ENCODE data around the gene SLC8A1. TPM values are rescaled to one million over a fixed set of nuclear protein-coding genes. Genes with fewer than 3 reads are reported as not detected.
"Not testable (repeated sequence)": the region's sequence is repeated elsewhere in the genome, so short reads cannot be mapped to it uniquely, and the experiment has no call there.

Gene SLC8A1
- total RNA-seq, 1 experiment from 2014 or later: 0.43 TPM

DNA sequence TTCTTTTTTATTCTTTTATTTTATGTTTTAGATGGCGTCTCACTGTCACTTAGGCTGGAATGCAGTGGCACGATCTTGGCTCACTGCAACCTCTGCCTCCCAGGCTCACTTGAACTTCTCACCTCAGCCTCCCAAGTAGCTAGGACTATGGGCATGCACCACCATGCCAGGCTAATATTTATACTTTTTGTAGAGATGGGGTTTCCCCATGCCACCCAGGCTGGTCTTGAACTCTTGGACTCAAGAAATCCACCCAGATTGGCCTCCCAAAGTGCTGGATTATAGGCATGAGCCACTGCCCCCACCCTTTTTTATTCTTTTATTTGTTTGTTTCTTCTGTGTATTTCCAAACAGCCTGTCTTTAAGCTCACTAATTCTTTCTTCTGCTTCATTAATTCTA, 366.1 kb downstream of the SLC8A1 start:
- no peaks in the 10 kb centered on the region for H3K4me1 Mint-ChIP-seq (ENCODE audit: low read depth, unreplicated experiment)
- peaks cover 6% of the 10 kb centered on the region for H3K27me3 Mint-ChIP-seq (ENCODE audit: insufficient read depth, unreplicated experiment)
- Histone ChIP-seq H3K4me3 (ENCODE audit: low read depth, low read length) (no peak overlapping the region), H3K4me1 (no peaks in the 10 kb centered on the region), H3K9me3 (no peaks in the 10 kb centered on the region), H3K27me3 (replicated peaks; ENCODE audit: control insufficient read depth, insufficient read depth, low read length) (no peaks in the 10 kb centered on the region), H3K36me3 (ENCODE audit: control insufficient read depth, insufficient read depth, low read length) (no peaks in the 10 kb centered on the region)
- ChIA-PET CTCF (no interaction called here), POLR2A (no interaction called here)
- no peak overlapping the region for H3K27ac Mint-ChIP-seq (ENCODE audit: unreplicated experiment)
- intact Hi-C loops (cut with micrococcal nuclease; ENCODE audit: unreplicated experiment): no loop called here
- BruUV-seq (replicated peaks): no TSS peak
- no peak for DNase-seq
- TF ChIP-seq, protein P1, sequence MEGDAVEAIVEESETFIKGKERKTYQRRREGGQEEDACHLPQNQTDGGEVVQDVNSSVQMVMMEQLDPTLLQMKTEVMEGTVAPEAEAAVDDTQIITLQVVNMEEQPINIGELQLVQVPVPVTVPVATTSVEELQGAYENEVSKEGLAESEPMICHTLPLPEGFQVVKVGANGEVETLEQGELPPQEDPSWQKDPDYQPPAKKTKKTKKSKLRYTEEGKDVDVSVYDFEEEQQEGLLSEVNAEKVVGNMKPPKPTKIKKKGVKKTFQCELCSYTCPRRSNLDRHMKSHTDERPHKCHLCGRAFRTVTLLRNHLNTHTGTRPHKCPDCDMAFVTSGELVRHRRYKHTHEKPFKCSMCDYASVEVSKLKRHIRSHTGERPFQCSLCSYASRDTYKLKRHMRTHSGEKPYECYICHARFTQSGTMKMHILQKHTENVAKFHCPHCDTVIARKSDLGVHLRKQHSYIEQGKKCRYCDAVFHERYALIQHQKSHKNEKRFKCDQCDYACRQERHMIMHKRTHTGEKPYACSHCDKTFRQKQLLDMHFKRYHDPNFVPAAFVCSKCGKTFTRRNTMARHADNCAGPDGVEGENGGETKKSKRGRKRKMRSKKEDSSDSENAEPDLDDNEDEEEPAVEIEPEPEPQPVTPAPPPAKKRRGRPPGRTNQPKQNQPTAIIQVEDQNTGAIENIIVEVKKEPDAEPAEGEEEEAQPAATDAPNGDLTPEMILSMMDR (IDR thresholded peaks at IDR 0.05; ENCODE audit: insufficient read depth in 1 of 2, low read depth in 1 of 2, low read length in 1 of 2, severe bottlenecking in 1 of 2, unreplicated experiment in 1 of 2): no peak
- H3K4me3 Mint-ChIP-seq (ENCODE audit: unreplicated experiment): no peak overlapping the region
- no peaks in the 10 kb centered on the region for H3K9me3 Mint-ChIP-seq (ENCODE audit: unreplicated experiment)
- no peaks in the 10 kb centered on the region for H3K36me3 Mint-ChIP-seq (ENCODE audit: insufficient read depth, unreplicated experiment)

DNA sequence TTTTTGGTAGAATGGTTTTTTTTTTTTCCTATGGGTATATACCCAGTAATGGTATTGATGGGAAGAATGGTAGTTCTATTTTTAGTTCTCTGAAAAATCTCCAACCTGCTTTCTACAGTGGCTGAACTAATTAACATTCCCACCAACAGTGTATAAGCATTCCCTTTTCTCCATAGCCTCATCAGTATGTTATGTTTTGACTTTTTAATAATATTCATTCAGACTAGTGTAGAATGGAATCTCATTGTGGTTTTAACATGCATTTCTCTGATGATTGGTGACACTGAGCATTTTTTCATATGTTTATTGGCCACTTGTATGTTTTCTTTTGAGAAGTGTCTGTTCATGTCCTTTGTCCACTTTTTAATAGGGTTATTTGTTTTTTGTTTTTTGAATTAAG, 378.6 kb downstream of the SLC8A1 start:
- H3K27ac Mint-ChIP-seq (ENCODE audit: unreplicated experiment); BruUV-seq (replicated peaks); CTCF ChIA-PET; H3K4me1 ChIP-seq; H3K4me1 Mint-ChIP-seq (ENCODE audit: low read depth, unreplicated experiment); POLR2A ChIA-PET; H3K9me3 ChIP-seq; intact Hi-C loops (cut with micrococcal nuclease; ENCODE audit: unreplicated experiment); H3K36me3 ChIP-seq (ENCODE audit: control insufficient read depth, insufficient read depth, low read length); H3K4me3 Mint-ChIP-seq (ENCODE audit: unreplicated experiment); H3K27me3 ChIP-seq (replicated peaks; ENCODE audit: control insufficient read depth, insufficient read depth, low read length); H3K36me3 Mint-ChIP-seq (ENCODE audit: insufficient read depth, unreplicated experiment); H3K27me3 Mint-ChIP-seq (ENCODE audit: insufficient read depth, unreplicated experiment); DNase-seq; H3K9me3 Mint-ChIP-seq (ENCODE audit: unreplicated experiment); H3K4me3 ChIP-seq (ENCODE audit: low read depth, low read length): not testable (repeated sequence)

DNA sequence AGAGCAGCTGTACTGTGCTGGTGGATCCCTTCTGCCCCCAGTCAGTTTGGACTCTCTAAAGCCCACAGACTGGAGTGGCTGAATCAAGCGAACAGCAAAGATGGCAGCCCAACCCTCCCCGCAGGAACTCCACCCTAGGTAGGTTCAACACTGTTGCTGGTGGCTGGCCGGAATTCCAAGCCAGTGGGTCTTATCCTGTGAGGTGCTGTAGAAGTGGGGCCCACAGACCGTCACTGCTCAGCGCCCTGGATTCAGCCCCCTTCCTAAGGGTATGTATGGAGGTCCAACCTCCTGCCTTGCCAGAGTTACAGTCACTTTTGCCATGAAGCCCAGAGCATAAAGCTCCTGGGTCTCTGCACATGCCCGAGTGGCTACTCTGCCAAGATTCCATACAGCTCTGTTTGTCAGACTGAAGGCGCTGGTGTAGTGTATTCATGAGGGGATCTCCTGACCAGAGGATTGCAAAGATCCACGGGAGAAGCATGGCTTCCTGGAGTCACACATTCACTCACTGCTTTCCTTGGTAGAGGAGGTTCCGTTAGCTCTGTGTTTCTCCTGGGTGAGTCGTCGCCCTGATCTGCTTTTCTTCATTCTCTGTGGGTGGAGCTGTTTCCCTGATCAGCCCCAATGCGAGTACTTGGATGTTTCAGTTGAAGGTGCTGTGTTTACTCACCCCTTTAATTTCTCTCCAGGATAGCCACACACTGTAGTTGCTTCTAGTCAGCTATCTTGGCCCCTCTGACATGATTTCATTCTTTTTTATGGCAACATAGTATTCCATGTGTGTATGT, 379.3 kb downstream of the SLC8A1 start:
- no peaks in the 10 kb centered on the region for H3K9me3 ChIP-seq
- H3K36me3 Mint-ChIP-seq (ENCODE audit: insufficient read depth, unreplicated experiment): no peaks in the 10 kb centered on the region
- H3K27ac Mint-ChIP-seq (ENCODE audit: unreplicated experiment): no peak overlapping the region
- no peaks in the 10 kb centered on the region for H3K4me1 Mint-ChIP-seq (ENCODE audit: low read depth, unreplicated experiment)
- ChIA-PET CTCF (no interaction called here), POLR2A (no interaction called here)
- no peak for DNase-seq
- peaks cover 5% of the 10 kb centered on the region for H3K27me3 Mint-ChIP-seq (ENCODE audit: insufficient read depth, unreplicated experiment)
- no peaks in the 10 kb centered on the region for H3K4me1 ChIP-seq
- no peak overlapping the region for H3K4me3 ChIP-seq (ENCODE audit: low read depth, low read length)
- intact Hi-C loops (cut with micrococcal nuclease; ENCODE audit: unreplicated experiment): no loop called here
- H3K9me3 Mint-ChIP-seq (ENCODE audit: unreplicated experiment): no peaks in the 10 kb centered on the region
- H3K27me3 ChIP-seq (replicated peaks; ENCODE audit: control insufficient read depth, insufficient read depth, low read length): no peaks in the 10 kb centered on the region
- no TSS peak for BruUV-seq (replicated peaks)
- H3K36me3 ChIP-seq (ENCODE audit: control insufficient read depth, insufficient read depth, low read length): no peaks in the 10 kb centered on the region
- H3K4me3 Mint-ChIP-seq (ENCODE audit: unreplicated experiment): no peak overlapping the region
- TF ChIP-seq, protein P1 (IDR thresholded peaks at IDR 0.05; ENCODE audit: insufficient read depth in 1 of 2, low read depth in 1 of 2, low read length in 1 of 2, severe bottlenecking in 1 of 2, unreplicated experiment in 1 of 2): no peak

Measured in Caco-2 (cell line).